HG03060 (cell line): ENCODE measurements around the gene GJC2.
"Not testable (repeated sequence)": the region's sequence is repeated elsewhere in the genome, so short reads cannot be mapped to it uniquely, and the experiment has no call there.

Experiments used
- ATAC-seq: cut with Tn5 transposase; IDR thresholded peaks from one replicate; pipeline ENCODE4 v1.9.1; 2021; ENCODE audit warnings: low read depth, moderate number of reproducible peaks; ENCODE audit not compliant: unreplicated experiment

The GJC2 gene

GRCh38 chr1:228181645-228182034, 31.9 kb downstream of the GJC2 start:
- ATAC-seq: no peak

GRCh38 chr1:228182296-228183030, 32.7 kb downstream of the GJC2 start:
- no peak for ATAC-seq

GRCh38 chr1:228184152-228184551, 34.4 kb downstream of the GJC2 start:
- no peak for ATAC-seq

GRCh38 chr1:228185641-228185965, 35.9 kb downstream of the GJC2 start:
- ATAC-seq: no peak

- not testable (repeated sequence) for ATAC-seq
These were observed 38.5 kb downstream of the GJC2 start for GRCh38 chr1:228188249-228188648.

- ATAC-seq: no peak
These were observed 40.5 kb downstream of the GJC2 start for GRCh38 chr1:228190182-228190581.

GRCh38 chr1:228190778-228191177, 41.0 kb downstream of the GJC2 start:
- ATAC-seq: no peak

GRCh38 chr1:228194436-228194835, 44.7 kb downstream of the GJC2 start:
- ATAC-seq: no peak

- ATAC-seq: no peak
These were observed 45.4 kb downstream of the GJC2 start for GRCh38 chr1:228194921-228195812.

GRCh38 chr1:228197555-228198147, 47.9 kb downstream of the GJC2 start:
- no peak for ATAC-seq

GRCh38 chr1:228198977-228199590, 49.4 kb downstream of the GJC2 start:
- ATAC-seq: no peak

GRCh38 chr1:228204958-228205357, 55.2 kb downstream of the GJC2 start:
- ATAC-seq: no peak

GRCh38 chr1:228205526-228206436, 56.1 kb downstream of the GJC2 start:
- ATAC-seq: no peak

- no peak for ATAC-seq
These were observed 57.0 kb downstream of the GJC2 start for GRCh38 chr1:228206582-228207351.

- no peak for ATAC-seq
These were observed 57.7 kb downstream of the GJC2 start for GRCh38 chr1:228207381-228207810.

- ATAC-seq: no peak
These were observed 58.4 kb downstream of the GJC2 start, which contains the start of gene OBSCN for GRCh38 chr1:228207851-228208821. Gene OBSCN, plus strand, starts transcription at chr1:228208044. Its CDS starts 3,740 bp downstream, at chr1:228211784.

GRCh38 chr1:228208831-228209551, 59.3 kb downstream of the GJC2 start:
- no peak for ATAC-seq
